GM11168 (cell line): Measurements from ENCODE around the gene GFRA3.
"Not testable (repeated sequence)": the region's sequence is repeated elsewhere in the genome, so short reads cannot be mapped to it uniquely, and the experiment has no call there.

Experiments
- in situ Hi-C: fragments of 300-500 bp; cut with MboI; formaldehyde crosslinking; loops from one replicate; pipeline ENCODE4 v1.12.0; 2022; ENCODE audit warnings: low sequenced_read_pairs; ENCODE audit not compliant: unreplicated experiment

The GFRA3 gene, protein sequence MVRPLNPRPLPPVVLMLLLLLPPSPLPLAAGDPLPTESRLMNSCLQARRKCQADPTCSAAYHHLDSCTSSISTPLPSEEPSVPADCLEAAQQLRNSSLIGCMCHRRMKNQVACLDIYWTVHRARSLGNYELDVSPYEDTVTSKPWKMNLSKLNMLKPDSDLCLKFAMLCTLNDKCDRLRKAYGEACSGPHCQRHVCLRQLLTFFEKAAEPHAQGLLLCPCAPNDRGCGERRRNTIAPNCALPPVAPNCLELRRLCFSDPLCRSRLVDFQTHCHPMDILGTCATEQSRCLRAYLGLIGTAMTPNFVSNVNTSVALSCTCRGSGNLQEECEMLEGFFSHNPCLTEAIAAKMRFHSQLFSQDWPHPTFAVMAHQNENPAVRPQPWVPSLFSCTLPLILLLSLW

DNA sequence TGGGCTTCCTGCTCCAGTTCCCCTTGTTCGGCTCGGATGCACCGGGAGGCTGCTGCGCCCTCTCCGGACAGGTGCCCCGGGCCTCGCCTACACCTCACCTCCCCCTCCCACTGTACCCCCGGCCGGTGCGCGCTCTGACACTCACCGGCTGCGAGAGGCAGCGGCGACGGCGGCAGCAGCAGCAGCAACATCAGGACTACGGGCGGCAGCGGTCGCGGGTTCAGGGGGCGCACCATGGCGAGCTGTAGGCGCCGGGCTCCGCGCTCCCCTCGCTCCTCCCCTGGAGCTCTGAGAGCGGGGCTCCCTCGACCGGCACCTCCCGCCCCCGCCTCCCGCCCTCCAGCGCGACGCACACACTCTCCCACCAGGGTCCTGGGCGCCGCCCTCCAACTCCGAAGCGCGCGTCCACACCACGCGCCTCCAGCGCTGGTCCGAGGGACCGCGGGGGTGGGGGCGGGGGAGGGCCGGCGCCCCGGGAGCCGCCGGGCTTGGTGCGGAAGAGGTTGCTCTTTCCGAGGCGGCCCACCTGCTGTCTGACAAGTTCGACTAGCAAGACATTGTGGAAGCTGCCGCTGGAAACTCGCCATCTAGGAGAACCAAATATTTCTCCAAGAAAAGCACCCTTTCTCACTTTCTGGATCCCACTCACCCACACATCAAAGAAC lies at the start of gene GFRA3:
Gene GFRA3, minus strand, starts transcription at position 433 of the 665 bp plus-strand sequence. Its CDS starts 197 bp downstream, at position 236.
- in situ Hi-C loops: no loop called here

GRCh38 chr5:138318211-138318610 lies 43.8 kb upstream of the GFRA3 start:
- in situ Hi-C loops: not testable (repeated sequence)

DNA sequence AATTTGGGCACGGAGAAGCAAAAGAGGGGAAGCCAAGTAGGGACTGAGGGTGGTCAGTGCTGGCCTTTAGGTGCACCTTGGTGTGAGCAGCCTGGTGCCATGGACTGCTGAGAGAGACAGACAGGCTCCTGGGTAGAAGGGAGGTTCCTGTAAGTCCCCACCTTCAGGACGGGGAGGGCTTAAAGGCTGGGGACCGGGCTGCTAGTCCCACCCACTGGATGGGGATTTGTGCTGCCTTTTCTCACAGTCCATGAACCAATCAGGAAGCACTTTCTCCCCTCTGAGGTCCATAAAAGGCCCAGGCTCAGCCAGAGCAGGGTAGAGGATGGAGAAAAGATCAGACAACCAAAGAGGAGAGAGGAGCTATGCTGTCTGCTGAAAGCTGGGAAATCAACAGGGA lies 41.9 kb upstream of the GFRA3 start:
- in situ Hi-C loops: no loop called here

DNA sequence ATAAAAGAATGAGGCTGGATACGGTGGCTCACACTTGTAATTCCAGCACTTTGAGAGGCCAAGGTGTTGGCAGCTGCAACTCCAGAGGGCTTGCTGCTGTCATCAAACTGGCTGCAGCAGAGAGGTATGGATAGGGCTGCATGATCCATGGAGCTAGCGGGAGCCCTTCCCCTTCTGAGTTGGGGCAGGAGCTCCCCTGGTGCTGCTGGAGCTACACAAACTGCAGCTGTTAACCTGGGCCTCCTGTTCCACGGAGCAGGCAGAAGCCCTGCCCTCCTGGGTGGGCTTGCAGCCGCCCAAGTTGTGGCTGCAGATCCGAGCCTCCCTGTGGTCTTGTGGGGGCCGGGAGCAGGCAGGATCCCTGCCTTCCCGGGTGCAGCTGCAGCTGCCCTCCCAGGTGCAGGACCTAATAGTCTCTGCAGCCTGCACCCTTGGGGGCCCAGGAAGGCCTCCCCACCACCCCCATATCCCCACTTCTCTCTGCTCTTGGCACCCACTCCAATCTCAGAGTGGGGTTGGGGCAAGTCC lies 41.4 kb upstream of the GFRA3 start:
- in situ Hi-C loops: no loop called here

- in situ Hi-C loops: no loop called here
These were observed 31.4 kb upstream of the GFRA3 start for GRCh38 chr5:138305797-138306196.

DNA sequence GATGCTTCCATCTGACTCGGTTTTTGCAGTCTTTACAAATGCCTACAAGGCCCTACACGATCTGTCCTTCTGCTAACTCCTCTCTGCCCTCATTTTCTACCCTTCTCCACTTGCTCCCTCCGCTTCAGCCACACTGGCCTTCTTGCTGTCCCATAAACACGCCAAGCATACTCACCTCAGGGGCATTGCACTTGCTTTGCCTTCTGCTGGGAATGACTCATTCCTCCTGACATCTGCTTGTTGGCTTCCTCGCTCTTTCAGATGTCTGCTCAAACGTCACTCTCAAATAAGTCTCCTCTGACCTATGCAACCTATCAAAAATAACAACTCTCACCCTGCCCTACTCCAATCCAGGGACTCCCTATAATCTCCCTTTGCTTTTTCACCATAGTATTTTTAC lies 29.0 kb upstream of the GFRA3 start:
- in situ Hi-C loops: no loop called here

DNA sequence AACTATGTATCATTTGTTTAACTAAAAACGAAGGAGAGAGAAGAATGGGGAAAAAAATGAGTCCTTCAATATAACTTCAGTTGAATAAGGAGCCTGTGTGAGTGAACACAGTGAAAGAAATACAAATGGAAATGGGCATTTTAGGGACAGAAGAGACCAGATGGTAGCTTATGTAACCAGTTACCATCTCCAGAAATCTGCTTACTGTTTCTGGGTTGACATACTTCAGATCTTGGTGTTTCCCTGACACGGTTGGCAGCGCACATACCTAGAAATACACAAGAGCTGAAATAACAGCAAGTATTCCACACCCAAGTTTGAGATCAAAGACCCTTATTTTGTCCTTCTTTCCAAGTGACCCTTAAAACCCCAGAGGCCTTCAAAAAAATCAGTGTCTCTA lies 14.9 kb upstream of the GFRA3 start:
- in situ Hi-C loops: no loop called here

DNA sequence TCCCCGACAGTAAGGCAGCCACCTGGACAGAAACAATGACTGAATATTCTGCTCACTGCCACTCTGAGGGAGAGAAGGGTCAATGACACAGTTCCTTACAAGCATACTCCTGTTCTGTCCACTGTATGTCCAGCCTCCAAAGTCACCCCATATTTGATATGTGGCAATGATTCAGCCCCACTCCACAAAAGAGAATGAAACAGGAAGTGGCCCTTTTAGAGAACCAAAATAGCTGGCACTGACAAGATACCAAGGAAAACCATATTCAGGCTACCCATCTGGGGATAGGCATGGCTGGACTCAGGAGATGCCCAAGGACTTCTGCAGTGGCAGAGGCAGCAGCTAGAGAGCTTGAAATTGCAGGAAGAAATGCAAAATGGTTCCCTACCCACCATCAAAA lies 12.8 kb upstream of the GFRA3 start:
- in situ Hi-C loops: no loop called here

- in situ Hi-C loops: no loop called here
These were observed 8.7 kb upstream of the GFRA3 start for GRCh38 chr5:138282920-138283742.

DNA sequence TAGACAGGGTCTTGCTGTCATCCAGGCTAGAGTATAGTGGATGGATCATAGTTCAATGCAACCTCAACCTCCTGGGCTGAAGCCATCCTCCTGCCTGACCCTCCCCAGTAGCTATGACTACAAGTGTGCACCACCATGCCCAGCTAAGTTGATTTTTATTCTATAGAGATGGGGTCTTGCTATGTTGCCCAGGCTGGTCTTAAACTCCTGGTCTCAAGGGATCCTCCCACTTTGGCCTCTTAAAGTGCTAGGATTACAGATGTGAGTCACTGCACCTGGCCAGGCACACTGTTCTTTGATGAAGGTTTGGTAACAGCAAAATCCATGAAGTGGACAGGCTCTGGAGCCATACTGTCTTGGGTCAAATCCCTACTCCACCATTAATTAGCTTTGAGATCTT lies 6.5 kb upstream of the GFRA3 start:
- in situ Hi-C loops: no loop called here

- in situ Hi-C loops: no loop called here
These were observed 2.1 kb upstream of the GFRA3 start for GRCh38 chr5:138276402-138277054.

DNA sequence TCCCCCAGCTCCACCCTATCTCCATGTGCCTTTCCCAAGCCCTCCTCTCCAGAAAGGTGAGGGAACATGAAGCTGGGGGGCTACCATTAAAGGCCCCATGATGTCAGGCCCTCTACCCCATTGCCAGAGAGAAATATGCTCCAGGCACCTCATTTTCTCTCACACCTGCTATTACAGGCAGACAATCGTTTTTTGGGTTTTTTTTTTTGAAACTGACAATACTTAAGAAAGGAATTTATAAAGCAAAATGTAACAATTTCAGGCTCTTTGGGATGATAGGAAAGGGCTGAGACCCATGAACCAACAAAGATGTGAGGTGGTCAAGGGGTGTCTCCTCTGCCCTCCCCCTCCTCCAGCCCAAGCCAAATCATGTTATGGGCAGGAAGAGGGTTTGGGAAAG lies 1.5 kb upstream of the GFRA3 start:
- in situ Hi-C loops: no loop called here

GRCh38 chr5:138275379-138275782 lies 960 bp upstream of the GFRA3 start:
- in situ Hi-C loops: no loop called here

GRCh38 chr5:138273834-138274188 lies 610 bp downstream of the GFRA3 start:
- in situ Hi-C loops: no loop called here

DNA sequence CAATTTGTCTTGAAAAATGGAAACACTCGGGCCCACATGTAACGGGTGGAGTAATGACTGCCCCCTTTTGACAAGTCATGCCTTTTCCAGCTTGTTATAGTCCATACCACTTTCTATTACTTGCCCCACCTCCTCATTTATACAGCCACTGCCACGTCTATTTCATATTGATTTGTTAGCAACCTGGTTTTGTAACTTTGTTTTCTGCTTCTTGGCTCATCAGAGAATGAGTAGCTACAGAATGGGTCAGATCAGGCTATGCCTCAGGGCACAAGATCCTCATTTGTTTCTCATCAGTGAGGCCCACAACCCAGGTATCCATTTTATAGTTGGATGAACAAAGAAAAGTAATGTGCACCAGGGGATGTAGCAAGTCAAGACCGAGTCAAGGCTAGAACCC lies 1.7 kb downstream of the GFRA3 start:
- in situ Hi-C loops: no loop called here

DNA sequence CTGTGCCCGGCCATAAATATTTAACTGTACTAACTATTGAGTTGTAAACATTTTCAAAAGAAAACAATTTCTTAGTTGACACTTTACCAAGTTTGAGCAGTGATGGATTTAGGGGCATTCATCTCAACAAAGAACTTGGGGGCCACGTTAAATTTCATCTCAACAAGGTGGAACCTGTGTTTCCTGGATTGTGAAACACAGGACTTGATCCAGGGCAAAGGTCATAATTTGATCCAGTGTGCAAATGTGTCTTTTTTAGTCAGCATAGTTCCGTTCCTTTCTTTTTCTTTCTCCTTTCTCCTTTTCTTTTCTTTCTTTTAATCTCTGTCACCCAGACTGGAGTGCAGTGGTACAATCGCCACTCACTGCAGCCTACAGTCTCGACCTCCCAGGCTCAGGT lies 3.1 kb downstream of the GFRA3 start:
- in situ Hi-C loops: no loop called here

GRCh38 chr5:138264183-138264582 lies 10.2 kb downstream of the GFRA3 start:
- in situ Hi-C loops: no loop called here

DNA sequence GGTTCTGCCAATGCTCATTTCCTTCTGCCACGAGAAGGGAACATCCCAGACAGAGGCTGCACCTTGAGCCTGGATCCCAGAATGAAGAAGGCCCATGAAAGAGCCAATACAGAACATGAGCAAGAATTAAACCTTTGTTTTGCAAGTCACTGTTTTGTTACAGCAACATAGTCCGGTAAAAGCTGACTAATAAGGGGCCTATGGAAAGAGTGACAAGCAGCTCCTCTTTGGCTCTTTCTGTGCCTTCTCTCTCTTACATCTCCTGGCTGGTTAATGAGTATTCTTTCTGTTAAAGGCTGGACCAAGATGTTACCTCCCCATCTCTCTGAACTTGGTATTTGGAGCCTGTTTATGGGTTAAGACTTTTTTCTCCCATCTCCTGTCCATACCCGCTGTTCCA lies 10.8 kb downstream of the GFRA3 start:
- in situ Hi-C loops: no loop called here

DNA sequence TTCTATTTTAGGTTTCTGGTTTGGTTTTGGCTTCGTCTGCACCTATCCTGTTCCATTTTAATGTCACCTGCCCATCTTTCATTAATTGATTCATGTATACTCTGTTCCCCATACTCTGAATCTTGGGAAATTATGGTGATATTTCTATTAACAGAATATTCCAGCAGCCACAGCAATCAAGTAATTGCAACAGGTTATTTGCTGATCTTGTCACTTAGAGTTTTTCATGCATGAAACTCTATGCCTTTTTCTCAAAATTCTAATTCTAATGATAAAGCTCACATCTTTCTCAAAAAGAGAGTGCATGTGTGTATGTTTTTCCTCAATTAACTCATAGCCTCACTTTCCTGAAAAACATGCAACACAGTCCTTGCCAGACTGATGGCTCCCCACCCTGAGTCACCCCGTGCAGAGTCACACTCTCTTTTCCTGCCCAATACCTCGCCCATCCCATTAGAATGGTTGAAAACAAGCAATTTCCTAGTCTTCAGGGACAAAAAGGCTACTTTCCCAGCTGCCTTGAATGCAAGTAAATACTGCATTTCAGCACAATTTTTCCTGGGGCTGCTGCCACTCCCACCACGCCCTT lies 15.6 kb downstream of the GFRA3 start:
- in situ Hi-C loops: no loop called here

DNA sequence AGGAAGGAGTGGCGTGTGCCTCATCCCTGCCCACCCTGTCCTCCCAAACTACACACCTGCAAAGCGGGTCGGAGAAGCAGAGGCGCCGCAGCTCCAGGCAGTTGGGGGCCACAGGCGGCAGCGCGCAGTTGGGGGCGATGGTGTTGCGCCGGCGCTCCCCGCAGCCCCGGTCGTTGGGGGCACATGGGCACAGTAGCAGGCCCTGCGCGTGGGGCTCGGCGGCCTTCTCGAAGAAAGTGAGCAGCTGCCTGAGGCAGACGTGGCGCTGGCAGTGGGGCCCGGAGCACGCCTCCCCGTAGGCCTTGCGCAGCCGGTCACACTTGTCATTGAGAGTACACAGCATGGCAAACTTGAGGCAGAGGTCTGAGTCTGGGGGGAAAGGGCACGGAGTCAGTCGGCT lies 16.8 kb downstream of the GFRA3 start:
- in situ Hi-C loops: no loop called here
